HG03280 (cell line): ENCODE data around the gene MARK1.

ENCODE experiments used
- ATAC-seq: cut with Tn5 transposase; IDR thresholded peaks from one replicate; pipeline ENCODE4 v1.9.1; 2021; ENCODE audit warnings: mild to moderate bottlenecking, moderate library complexity; ENCODE audit not compliant: unreplicated experiment

Gene MARK1

DNA sequence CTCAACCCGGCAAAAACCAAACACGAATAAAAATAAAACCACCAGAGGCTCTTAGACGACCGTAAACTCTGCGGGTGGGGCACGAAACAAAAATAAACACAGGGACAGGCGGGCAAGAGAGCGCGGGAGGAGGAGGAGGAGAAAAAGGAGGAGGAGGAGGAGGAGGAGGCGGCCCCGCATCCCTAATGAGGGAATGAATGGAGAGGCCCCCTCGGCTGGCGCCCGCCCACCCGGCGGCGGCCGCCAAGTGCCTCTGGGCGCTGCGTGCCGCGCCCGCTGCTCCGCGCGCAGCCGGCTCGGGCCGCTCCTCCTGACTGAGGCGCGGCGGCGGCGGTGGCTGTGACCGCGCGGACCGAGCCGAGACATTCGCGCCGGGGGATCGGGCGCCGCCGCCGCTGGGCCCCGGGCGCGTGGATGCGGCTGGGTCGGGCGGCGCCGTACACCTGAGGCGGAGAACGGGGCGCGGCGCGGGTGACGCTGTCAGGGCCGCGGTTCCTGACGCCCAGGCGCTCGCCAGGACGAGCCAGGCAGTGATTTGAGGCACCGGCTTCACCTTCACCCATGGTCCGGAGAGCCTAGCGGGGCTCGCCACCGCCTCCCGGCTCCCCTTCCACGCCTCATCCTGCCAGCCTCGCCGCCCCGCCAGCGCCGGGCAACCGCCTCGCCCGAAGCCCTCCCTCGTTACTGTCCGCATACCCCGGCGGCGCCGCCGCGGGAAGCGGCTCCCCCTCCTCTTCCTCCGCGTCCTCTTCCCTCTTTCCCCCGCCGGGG, at the start of gene MARK1:
Gene MARK1, plus strand, starts transcription at position 229 of the 771 bp plus-strand sequence. CDS start 687 bp downstream, outside the sequence.
- peak; percentile 61 for ATAC-seq

- ATAC-seq, result no peak
These were observed 44.2 kb upstream of the MARK1 start for GRCh38 chr1:220483700-220484099.

- ATAC-seq, result no peak
These were observed 43.8 kb upstream of the MARK1 start for GRCh38 chr1:220484135-220484534.

GRCh38 chr1:220485131-220485530, 42.8 kb upstream of the MARK1 start:
- no peak for ATAC-seq

GRCh38 chr1:220485791-220486190, 42.1 kb upstream of the MARK1 start:
- ATAC-seq, result no peak

GRCh38 chr1:220487297-220487820, 40.6 kb upstream of the MARK1 start:
- ATAC-seq, result no peak

DNA sequence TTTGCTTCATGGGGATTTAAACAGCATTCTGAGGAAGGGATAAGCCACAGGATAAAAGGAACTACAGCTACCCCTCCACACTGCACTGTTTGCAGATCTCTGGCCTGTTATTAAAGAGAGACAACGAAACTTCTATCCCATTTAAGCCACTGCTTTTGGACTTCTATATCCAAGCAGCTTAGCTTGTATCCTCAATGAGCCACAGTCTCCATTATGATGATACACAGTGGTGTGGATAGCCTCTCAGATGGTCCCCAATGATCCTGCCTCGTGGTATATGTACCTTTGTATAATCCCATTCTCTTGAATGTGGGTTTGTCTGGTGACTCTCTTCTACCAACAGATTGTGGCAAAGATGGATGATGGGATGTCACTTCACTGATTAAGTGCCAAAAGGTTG, 36.0 kb upstream of the MARK1 start:
- ATAC-seq, result no peak

- no peak for ATAC-seq
These were observed 30.6 kb upstream of the MARK1 start for GRCh38 chr1:220497220-220497947.

DNA sequence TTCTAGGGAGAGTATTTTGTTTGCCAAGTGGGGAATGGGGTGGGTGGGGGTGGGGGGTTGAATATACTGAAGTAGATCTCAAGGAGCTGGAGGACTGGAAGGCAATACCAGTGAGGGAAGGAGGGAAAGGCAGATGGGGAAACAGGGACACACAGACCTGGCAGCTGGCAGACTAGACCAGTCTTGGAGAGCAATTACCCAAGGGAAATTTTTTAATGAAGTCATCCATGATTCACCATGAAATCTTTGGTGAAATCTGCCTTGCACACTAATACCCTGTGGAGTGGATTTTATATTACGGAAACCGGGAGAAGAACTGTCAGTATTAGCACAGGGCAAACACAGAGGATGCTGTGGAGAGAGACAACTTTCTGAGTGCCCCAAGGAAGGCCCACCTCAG, 29.7 kb upstream of the MARK1 start:
- no peak for ATAC-seq

DNA sequence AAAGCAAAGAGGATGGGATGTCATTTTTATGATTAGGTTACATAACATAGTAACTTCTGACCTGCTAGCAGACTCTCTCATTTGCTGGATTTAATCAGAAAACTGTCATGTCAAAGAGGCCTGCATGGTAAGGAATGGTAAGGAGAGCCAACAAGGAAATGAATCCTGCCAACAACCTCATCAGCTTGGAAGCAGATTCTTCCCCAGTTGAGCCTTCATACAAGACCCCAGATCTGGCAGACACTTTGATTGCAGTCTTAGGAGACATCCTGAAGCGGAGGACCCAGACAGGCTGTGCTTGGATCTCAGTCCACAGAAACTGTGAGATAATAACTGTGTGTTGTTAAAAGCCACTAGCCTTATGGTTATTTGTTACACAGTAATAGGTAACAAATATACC, 27.6 kb upstream of the MARK1 start:
- ATAC-seq, result no peak

DNA sequence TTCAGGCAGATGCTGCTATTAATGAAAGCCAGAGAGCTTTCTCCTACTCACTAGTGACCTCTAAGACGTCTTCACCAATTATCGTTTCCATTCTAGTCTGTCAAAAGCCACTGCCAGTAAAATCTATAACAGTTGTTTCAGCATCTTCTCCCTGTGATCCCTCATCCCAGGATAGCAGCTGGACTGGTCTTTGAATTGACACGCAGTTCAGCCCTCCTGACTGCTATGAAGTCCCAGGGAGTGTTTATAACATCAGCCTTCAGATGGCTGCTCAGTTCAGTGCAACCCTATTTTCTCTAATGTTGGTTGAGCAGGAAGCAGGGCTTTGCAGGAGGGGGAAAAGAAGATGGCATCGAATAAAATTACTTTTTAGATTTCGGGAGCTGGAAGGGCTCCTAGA, 23.6 kb upstream of the MARK1 start:
- no peak for ATAC-seq

DNA sequence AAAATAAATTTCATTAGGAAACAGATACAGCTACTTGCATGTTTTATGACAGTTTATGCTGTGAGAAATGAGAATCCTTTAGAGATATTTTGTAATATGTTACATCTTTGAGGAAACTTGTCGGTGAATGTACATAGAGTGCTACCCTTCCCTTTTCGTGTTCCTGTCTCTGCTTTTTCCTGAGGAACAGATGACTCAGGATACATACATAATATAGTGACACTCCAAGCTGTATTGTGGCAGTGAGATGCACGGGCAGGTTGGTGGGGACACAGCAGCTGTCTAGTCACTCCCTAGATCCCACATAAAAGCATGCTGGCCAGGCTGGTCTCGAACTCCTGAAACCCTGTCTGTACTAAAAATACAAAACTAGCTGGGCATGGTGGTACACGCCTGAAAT, 20.9 kb upstream of the MARK1 start:
- no peak for ATAC-seq

- no peak for ATAC-seq
These were observed 16.8 kb upstream of the MARK1 start for GRCh38 chr1:220511179-220511578.

DNA sequence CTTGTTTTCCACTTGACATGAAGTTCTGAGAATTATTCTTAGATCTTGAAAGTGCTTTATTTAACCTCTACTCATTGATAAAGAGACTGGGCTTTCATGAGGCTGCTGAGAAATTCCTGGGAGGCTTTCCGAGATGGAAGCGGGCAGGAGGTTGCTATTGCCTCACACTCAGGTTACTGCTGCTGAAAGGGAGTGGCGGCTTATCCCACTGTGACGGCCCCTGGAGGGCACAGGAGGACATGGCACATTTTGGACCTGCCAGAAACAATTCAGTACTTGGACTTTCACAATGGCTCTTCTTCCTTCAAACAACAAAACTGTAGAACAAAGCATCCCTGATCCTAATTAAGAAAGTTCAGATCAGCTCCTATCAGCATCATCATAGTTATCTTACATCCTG, 16.2 kb upstream of the MARK1 start:
- no peak for ATAC-seq

- no peak for ATAC-seq
These were observed 14.1 kb upstream of the MARK1 start for GRCh38 chr1:220513834-220514233.

DNA sequence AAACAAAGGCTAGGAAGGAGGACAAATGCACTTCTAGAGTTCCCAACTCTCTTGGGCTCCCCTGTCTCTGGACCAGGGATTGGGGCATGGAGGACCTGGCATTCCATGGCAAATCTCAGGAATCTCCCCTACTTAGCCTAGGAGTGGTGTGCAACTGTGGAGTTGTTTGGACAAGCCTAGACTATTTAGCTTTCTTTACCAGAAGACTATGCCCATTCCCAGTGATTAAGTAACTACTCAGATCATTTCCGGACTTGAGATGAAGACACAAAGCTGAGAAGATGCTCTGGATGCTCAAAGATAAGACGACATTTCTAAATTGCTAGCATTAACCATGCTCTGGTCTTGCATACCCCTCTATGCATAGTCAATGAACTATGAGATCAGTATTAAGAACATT, 13.7 kb upstream of the MARK1 start:
- ATAC-seq, result no peak

- no peak for ATAC-seq
These were observed 11.8 kb upstream of the MARK1 start for GRCh38 chr1:220516014-220516721.

GRCh38 chr1:220516722-220517042, 11.3 kb upstream of the MARK1 start:
- ATAC-seq, result no peak

DNA sequence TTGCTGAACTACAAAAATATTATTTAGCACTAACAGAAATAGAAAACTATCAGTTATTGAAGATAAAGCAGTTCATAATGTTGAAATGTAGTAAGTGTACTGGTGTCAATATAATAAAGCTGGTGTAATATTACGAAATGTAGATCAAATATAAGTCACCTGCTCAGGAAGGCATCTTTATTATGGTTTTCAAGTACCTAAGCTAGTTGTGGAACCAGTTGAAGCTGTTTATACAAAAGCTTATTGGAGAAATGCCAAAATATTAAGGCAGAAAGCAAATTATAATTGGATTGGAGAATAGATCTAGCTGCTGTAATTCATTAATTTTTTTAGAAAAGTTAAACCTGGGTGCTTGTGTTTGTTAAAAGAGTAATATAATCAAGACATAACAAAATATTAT, 6.2 kb upstream of the MARK1 start:
- ATAC-seq, result no peak

DNA sequence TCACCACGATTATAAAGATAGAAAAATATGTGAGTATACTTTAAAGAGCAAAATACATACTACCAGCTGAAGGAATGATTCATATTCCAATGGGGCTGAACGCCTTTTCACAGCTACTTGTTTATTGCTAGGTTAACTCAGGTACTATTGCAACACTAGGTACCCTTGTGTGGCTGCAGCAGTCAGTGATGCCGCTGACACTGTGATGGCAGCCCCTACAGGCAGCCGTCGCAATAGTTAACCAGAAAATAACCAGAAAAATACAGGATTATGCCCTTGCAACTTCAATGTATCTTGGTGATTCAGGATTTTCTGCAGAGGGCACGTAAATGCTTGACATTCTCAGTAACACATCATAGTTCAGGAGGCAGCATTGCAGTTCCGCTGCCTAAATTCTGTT, 1.6 kb upstream of the MARK1 start:
- ATAC-seq, result no peak

- ATAC-seq, result no peak
These were observed 543 bp upstream of the MARK1 start for GRCh38 chr1:220527279-220527907.
